Cardiac muscle cell (in vitro differentiated cells and primary cell): ENCODE results near the gene BLOC1S2. TPM values are rescaled to one million over a fixed set of nuclear protein-coding genes. Genes with fewer than 3 reads are reported as not detected.

Experiments
- DNase-seq, 2 donors: peaks; one replicate each; pipeline versions ENCODE4 v3.0.0 to v3.0.0-alpha.2; 2010 to 2017; ENCODE audit warnings: low read depth in 1 of 2, low spot score in 1 of 2
- H3K27ac ChIP-seq: fragments of 200-600 bp; sonication (generic); 2 replicates; pipeline ENCODE4 v1.5.1; 2016
- H3K27me3 ChIP-seq: fragments of 200-600 bp; sonication (generic); 2 replicates; pipeline ENCODE4 v1.6.0; 2016; ENCODE audit warnings: control low read depth
- H3K36me3 ChIP-seq: fragments of 200-600 bp; sonication (generic); 2 replicates; pipeline ENCODE4 v1.5.1; 2016; ENCODE audit warnings: control low read depth
- H3K4me1 ChIP-seq: fragments of 200-600 bp; sonication (generic); 2 replicates; pipeline ENCODE4 v1.8.1; 2017; ENCODE audit warnings: low read depth, mild to moderate bottlenecking, mixed run types
- H3K4me3 ChIP-seq: fragments of 200-600 bp; sonication (generic); 2 replicates; pipeline ENCODE4 v1.5.1; 2016; ENCODE audit warnings: mild to moderate bottlenecking
- H3K9me3 ChIP-seq: fragments of 200-600 bp; sonication (generic); 2 replicates; pipeline ENCODE4 v1.5.1; 2017; ENCODE audit warnings: low read depth, mild to moderate bottlenecking, control low read depth
- polyA plus RNA-seq: library from polyadenylated mRNA; unstranded; fragments of >200 nt; fragmentation: Nextera tagmentation; extraction: Ambion mirVana; gene quantifications from 2 replicates; pipeline ENCODE4 v1.2.1, GENCODE V29; 2016
- total RNA-seq: library from RNA; depleted of rRNA; stranded (reverse); fragments of >200 nt; gene quantifications from 2 replicates; pipeline ENCODE4 v1.2.3, GENCODE V29; 2016
- TF ChIP-seq, protein P1 (sequence below): IDR thresholded peaks from 2 replicates; pipeline ENCODE4 v1.5.1; 2012; ENCODE audit warnings: low read depth, mild to moderate bottlenecking, low read length

The BLOC1S2 gene
- total and polyA plus RNA-seq, 2 experiments from 2014 or later = 14.7 to 52.0 TPM

DNA sequence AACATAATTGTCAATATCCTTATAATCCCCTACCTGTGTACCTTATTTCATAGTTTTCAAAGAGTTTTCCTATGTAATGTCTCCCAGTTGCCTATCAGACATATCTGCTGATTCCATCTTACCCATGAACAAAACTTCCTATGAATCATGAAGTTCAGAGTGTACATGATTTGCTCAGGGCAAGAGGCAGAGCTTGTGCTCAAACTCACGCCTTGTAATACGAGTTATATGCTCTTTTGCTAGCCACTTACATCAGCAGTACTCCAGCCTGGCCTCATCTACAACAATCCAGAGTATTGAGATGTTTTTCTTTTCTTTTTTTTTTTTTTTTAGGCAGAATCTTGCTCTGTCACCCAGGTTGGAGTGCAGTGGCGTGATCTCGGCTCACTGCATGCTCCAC, 31.7 kb upstream of the BLOC1S2 start:
- TF ChIP-seq, protein P1, sequence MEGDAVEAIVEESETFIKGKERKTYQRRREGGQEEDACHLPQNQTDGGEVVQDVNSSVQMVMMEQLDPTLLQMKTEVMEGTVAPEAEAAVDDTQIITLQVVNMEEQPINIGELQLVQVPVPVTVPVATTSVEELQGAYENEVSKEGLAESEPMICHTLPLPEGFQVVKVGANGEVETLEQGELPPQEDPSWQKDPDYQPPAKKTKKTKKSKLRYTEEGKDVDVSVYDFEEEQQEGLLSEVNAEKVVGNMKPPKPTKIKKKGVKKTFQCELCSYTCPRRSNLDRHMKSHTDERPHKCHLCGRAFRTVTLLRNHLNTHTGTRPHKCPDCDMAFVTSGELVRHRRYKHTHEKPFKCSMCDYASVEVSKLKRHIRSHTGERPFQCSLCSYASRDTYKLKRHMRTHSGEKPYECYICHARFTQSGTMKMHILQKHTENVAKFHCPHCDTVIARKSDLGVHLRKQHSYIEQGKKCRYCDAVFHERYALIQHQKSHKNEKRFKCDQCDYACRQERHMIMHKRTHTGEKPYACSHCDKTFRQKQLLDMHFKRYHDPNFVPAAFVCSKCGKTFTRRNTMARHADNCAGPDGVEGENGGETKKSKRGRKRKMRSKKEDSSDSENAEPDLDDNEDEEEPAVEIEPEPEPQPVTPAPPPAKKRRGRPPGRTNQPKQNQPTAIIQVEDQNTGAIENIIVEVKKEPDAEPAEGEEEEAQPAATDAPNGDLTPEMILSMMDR = no peak
- H3K36me3 ChIP-seq = no peaks in the 10 kb centered on the region
- DNase-seq = no peak
- H3K27me3 ChIP-seq = peaks cover 38% of the 10 kb centered on the region
- no peak overlapping the region for H3K4me3 ChIP-seq
- no peak overlapping the region for H3K27ac ChIP-seq
- H3K9me3 ChIP-seq = no peaks in the 10 kb centered on the region
- H3K4me1 ChIP-seq = no peaks in the 10 kb centered on the region

GRCh38 chr10:100315615-100316014, 29.1 kb upstream of the BLOC1S2 start:
- Histone ChIP-seq H3K4me3 (no peak overlapping the region), H3K36me3 (no peaks in the 10 kb centered on the region), H3K27me3 (peaks cover 48% of the 10 kb centered on the region), H3K9me3 (no peaks in the 10 kb centered on the region), H3K27ac (no peak overlapping the region), H3K4me1 (no peaks in the 10 kb centered on the region)
- TF ChIP-seq, protein P1 = no peak
- no peak for DNase-seq

GRCh38 chr10:100311298-100311697, 24.8 kb upstream of the BLOC1S2 start:
- TF ChIP-seq, protein P1 = no peak
- Histone ChIP-seq H3K27me3 (peaks cover 45% of the 10 kb centered on the region), H3K9me3 (no peaks in the 10 kb centered on the region), H3K4me1 (no peaks in the 10 kb centered on the region), H3K4me3 (no peak overlapping the region), H3K27ac (no peak overlapping the region), H3K36me3 (no peaks in the 10 kb centered on the region)
- DNase-seq = no peak

DNA sequence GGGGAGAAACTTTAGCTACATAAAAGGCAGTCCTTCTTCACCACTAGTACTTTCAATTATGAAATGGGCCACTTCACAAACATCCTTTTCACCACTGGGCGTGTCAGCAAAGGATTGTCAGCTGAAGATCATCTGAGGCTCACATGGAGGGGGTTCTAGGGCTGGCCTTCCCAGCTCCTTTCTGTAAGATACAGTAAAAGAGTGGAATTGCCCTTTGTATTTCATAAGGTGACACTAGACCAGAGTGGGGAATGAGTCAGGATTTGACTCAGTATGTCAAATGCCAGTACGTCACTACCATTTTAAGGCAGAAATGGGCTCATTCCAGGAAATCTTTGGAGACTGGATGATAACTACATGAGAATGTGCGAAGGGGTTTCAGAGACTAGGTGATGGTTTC, 21.2 kb upstream of the BLOC1S2 start:
- no peaks in the 10 kb centered on the region for H3K9me3 ChIP-seq
- TF ChIP-seq, protein P1 = no peak
- H3K4me3 ChIP-seq = no peak overlapping the region
- peak in 1 of 2 donors; percentile 53 for DNase-seq
- H3K36me3 ChIP-seq = no peaks in the 10 kb centered on the region
- H3K4me1 ChIP-seq = no peaks in the 10 kb centered on the region
- H3K27me3 ChIP-seq = peaks cover 29% of the 10 kb centered on the region
- no peak overlapping the region for H3K27ac ChIP-seq

DNA sequence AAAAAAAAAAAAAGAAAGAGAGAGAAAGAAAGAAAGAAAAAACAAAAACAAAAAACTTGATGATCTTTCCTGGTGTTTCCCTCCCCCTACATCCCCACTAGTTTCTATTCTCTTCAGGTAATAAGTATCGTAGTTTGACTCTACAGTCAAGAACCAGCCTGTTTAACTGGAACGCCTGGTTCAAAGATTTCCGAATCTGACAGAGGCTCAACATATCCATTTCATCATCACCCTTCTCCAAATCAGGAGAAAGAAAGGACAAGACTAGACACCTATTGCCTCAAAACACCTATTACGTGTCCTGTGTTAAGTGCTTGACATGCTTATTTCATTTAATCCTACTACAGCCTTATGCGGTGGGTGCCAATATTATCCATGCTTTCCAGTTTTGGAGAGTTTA, 20.4 kb upstream of the BLOC1S2 start:
- Histone ChIP-seq H3K9me3 (no peaks in the 10 kb centered on the region), H3K4me1 (no peaks in the 10 kb centered on the region), H3K4me3 (no peak overlapping the region), H3K36me3 (no peaks in the 10 kb centered on the region), H3K27me3 (peaks cover 22% of the 10 kb centered on the region), H3K27ac (no peak overlapping the region)
- no peak for DNase-seq
- TF ChIP-seq, protein P1 = no peak

GRCh38 chr10:100304414-100304813, 17.9 kb upstream of the BLOC1S2 start:
- H3K9me3 ChIP-seq = no peaks in the 10 kb centered on the region
- no peak for DNase-seq
- TF ChIP-seq, protein P1 = no peak

More at GRCh38 chr10:100304414-100304813, 17.9 kb upstream of the BLOC1S2 start:
- H3K4me3 ChIP-seq = no peak overlapping the region
- no peak overlapping the region for H3K27ac ChIP-seq
- no peaks in the 10 kb centered on the region for H3K4me1 ChIP-seq
- peaks cover 15% of the 10 kb centered on the region for H3K27me3 ChIP-seq
- H3K36me3 ChIP-seq = no peaks in the 10 kb centered on the region
